SHP77 treated with DMSO at 0.1 percent for 48 hours (cell line): Measurements from ENCODE around the gene NELL1.

Experiments used
- DNase-seq: peaks from one replicate; lab custom pipeline; 2025; lab: John Stamatoyannopoulos, UW

Gene NELL1

DNA sequence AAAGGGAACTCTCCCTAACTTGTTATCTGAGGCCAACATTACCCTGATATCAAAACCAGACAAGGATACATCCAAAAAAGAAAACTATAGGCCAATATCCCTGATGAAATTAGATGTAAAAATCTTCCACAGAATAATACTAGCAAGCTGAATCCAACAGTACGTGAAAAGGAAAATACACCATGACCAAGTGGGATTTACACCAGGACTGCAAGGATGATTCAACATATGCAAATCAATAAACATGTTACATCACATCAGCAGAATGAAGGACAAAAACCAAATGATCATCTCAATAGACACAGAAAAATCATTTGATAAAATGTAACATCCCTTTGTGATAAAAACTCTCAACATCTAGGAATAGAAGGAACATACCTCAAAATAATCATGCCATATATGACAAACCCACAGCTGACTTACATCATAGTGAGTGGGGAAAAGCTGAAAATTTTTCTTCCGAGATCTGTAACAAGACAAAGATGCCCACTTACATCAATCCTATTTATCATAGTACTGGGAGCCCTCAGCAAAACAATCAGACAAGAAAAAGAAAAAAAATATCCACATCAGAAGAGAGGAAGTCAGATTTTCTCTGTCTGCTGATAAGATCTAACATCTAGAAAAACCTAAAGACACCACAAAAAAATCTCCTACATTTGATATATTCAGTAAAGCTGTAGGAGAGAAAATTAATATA is 820.2 kb downstream of the NELL1 start:
- no peak for DNase-seq

DNA sequence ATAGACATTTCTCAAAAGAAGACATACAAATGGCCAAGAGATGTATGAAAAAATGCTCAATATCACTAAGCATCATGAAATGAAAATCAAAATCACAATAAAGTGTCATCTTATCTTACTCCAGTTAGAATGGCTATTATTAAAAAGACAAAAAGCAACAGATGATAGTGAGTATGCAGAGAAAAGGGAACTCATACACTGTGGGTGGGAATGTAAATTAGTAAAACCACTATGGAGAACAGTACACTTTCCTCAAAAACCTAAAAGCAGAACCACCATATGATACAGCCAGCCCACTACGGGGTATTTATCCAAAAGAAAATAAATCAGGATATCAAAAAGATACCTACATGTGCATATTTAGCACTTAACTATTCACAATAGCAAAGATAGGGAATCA is 823.5 kb downstream of the NELL1 start:
- DNase-seq = no peak

DNA sequence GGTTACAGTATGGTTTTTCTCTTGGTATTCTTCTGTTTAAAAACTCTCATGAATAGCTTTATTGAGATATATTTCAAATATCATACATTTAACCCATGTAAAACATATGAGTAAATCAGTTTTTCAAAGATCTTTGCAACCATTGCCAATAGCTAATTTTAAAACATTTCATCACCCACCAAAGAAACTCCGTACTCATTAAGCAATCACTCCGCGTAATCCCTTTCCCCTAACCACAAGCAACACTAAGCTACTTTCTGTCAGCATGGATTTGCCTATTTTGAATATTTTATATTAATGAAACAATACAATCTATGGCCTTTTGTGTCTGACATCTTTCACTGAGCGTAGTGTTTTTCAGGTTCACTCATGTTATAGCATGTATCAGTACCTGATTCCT is 825.6 kb downstream of the NELL1 start:
- no peak for DNase-seq

DNA sequence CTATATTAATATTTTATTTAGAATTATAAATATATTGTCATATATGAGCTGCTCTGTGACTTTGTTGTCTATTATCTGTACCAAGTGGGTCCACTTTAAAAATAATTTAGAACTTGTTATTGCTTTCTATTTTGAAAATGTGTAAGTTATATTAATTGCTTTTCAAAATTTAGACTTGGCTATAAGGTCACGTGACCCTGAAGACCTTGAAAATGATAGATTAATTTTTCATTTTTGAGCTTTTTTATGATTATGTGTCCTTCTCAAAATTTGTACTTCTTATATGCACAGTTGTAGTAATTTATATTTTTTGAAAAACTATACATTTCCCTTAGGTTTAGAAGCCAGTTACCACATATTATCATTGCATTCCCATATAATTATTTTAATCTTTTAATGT is 826.5 kb downstream of the NELL1 start:
- no peak for DNase-seq

DNA sequence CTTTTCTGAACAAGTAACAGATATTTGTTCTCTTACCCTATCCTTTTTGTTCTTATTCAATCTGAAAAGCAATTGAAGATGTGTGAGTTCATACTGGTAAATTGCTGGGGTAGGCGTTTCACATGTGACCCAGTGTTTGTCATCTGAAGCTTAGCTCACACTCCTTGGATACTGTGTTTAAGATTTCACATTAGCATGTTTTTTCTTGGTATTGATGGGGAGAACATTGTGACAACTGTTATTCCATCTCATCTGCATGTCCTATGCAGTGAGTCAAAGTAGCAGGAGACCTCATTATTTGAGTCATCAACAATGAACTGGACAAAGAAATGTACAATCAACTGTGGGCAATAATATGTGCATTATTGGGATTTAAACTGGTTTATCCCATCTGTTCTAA is 831.9 kb downstream of the NELL1 start:
- DNase-seq = no peak

DNA sequence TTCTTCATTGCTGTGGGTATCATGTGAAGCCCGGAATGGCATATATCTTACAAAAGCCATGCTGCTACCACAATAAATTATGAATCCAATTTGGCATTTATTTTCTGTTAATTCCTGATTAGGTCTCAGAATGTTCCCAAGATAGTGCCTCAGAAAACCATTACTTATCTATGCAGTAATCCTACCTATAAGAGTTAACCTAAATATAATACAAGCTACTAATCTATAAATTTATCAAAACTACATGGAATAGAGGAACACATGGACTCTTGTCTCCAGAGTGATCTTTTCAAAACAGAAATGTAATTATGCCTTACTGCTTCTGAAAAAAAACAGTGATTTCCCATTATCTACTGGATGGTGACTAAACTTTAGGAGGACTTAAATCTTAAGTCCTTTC is 835.7 kb downstream of the NELL1 start:
- no peak for DNase-seq

DNA sequence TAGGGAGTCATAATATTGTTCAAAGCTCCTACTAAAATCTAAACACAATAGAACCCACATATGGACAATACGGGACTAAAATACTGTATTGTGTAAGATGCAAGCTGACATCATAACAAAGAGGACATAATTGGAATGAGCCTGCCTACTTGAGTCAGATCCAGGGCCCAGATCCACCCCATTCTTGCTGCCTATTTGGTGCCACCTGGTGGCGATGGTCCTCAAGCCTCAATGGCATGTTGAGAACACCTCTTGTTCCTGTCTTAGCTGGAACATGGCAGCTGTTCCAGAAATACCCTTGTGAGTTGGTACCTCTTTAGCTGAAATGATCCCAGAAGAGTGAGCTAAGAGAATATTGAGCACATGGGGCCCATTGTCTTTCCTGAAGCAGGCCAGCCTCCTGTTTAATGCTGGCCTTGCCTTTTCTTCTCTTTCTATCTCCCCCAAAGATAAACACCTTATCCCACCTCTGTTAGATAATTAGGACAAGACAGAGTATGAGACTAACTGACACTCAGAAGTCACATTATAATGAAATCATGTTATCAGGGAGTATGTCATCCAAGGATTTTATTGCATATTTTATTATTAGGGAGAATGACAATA is 842.6 kb downstream of the NELL1 start:
- DNase-seq = peak; percentile 15

DNA sequence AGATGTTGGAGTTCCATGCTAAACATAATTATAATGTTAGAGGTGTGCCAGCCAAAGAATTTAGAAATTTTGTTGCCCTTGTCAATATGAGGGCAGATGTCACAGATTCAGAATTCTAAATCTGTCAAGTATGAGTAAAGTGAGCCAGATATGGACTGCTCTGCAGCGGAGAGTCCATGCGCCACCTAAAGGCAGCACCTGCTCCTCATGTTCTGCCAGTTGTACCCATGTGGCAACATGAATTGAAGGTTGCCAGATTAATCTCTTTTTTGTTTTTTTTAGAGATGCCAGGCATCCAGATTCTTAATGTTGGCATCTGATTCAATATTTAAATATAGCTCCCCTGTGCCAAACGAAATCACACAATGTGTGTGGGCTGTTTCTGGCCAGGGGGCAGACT is 844.9 kb downstream of the NELL1 start:
- no peak for DNase-seq

DNA sequence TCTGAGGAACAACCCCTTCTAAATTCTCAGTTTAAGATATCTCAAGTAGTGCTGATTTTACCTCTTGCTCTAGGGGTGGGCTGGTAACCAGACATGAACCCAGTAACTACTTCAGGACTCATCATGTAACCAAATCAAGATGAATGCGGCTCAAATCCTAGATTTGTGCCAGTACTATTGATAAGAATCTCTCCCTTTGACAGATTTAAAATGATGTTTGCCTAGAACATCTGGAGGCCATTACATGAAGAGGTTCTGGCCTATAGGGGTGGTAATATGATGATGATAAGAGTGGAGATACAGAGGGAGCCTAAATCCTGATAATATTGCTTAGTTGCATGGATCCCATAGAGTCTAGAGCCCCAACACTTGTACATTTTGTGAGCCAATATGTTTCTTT is 850.9 kb downstream of the NELL1 start:
- DNase-seq = no peak

DNA sequence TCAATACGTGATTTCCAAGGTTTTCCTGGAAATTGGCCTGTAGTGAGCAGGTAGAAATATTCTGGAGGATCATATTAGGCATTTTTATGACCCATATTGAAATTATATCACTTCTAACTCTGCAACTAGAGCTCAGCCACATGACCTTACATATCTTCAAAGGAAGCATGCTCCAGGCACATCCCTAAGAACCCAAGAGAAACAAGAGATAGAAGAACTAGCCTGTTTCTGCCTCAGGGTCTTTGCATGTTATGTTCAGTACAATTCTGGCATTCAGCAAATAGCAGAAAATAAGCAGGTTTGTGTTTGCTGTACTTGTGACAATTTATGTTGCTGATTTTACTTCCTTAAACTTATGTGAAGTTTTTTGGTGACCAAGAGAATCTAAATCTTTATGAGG is 859.8 kb downstream of the NELL1 start:
- no peak for DNase-seq

DNA sequence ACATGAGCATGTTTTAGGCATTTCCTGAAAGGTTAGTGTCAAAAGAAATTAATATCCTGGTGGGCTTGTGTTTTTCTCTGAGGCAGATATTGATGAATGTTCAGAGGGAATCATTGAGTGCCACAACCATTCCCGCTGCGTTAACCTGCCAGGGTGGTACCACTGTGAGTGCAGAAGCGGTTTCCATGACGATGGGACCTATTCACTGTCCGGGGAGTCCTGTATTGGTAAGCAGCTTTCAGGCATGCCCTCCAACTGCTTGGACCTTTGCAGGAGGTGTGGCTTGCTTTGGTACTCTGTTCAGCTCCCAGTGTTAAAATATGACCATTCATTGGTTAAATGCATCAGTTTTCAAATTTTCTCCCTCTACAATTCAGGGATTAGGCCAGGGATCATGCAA is 864.9 kb downstream of the NELL1 start:
- no peak for DNase-seq

DNA sequence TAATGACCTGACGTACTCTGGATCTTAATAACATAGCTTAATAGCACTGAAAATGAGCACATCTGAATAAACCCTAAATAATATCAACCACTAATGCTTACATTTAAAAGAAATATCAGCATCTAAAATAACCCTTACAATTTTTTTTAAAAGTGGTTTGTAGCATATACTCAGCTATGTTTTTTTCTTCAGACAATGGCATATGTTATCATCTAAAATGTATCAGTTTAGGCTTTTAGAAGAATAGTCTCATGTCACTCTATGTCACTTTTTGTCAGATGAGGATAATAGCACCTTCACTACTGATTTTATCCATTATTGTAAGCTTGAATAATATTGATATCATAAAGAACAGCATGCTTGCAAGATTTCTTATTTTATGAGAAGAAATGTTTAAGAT is 868.6 kb downstream of the NELL1 start:
- no peak for DNase-seq

DNA sequence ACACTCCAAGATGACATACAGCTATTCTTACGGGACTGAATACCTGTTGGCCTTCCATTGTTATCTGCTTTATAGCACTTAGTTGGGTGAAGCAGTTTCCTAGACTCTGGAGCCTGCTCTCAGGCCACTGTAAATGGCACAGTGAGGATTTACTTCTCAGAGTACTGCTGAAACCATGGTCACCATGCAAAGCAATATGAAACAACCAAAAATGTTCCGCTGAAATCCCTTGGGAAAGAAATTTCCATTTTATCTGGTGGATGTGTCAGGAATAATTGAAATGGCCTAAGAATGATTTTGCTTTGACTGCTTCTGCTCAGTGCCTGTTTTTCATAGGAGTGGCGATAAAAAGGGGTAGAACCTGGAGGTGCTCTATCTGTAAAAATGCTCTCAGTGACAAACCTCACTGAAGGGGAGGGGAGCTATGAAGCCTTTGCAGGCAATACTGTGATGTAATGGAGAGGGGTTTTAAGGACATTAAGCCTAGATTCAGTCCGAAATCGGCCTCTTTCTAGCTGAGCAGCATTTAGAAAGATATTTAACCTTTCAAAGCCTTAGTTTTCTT is 871.9 kb downstream of the NELL1 start:
- no peak for DNase-seq

DNA sequence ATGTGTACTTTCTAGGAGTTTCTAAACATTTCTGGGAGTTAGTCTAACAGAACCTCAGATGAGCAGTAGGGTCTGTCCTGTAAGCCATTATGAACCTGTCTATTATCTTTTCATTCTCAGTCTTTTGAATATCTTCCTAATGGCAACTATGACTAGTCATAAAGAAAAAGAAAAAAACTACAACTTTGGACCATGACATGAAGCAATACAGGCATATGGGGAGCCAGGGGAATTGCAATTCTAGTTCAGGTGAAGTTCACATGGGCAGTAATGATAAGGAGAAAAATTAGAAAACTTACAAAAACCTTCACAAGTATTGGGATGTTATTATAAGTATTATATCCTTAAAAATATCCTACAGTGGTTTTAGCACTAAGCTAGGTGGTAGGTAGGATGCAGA is 874.5 kb downstream of the NELL1 start:
- no peak for DNase-seq

DNA sequence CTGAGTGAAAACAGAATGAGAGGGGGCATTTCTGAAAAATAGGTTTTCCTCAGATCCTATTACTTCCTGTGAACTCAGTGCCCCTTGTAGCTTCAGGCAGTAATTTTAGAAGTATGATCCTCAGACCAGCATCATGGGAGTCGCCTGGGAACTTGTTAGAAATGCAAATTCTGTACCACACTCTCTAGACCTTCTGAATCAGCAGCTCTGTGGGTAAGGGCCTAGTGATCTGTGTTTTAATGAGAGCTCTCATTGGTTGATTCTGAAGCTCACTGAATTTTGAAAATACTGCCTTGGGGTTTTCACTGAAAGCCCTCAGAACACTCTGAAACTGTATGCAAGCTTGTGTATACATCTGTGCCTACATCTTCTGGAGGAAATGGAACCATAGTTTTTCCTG is 876.3 kb downstream of the NELL1 start:
- no peak for DNase-seq

DNA sequence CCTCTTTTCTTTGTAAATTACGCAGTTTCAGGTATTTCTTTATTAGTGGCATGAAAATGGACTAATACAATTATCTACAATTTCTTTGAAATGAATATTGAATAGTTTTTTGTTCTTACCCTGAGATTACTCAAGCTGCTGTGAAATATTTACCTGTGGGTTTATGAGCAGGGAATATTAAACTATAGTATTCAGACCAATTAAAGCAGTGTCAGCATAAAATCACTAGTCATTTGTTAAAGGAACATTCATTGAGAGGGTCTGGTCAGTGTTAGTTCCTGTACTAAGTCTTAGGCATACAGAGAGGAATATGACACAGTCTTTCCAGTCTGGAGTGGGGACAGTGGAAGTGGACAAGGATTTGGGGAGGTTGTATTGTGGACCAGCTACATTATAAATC is 877.3 kb downstream of the NELL1 start:
- DNase-seq = no peak

DNA sequence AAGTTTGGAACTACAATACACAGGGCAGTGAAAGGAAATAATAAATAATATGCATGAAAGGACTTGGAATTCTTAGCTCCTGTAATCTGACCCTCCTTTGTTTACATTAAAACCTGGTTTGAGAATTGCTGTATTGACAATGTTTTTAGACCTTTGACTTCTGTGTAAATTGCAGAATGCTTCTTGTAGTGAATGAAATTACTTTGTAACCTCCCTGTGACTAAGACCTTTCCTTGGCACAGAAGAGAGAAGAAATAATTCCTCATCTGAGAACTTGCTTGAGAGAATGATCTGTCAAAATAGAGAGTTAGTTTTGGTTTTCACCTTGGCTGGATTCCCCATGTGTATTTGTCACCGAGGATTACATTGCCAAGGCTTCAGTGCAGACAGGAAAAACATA is 883.5 kb downstream of the NELL1 start:
- no peak for DNase-seq

DNA sequence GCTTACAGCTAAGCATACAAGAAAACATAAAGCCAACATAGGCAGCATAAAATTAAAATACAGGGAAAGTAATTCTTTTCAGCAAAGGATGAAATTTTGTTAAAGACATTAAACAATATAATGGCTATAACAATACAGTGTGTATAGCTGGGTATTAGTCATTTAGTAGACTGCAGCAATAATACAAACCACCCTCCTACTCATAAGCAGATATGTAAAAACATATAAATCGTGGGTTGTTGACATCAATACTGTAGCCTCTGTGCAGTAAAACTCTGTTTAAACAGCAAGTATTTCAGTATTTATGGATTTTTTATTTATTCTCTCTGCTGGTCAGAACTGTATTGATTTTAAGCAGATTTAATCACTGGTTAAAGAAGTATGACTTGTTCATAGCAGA is 884.4 kb downstream of the NELL1 start:
- no peak for DNase-seq

DNA sequence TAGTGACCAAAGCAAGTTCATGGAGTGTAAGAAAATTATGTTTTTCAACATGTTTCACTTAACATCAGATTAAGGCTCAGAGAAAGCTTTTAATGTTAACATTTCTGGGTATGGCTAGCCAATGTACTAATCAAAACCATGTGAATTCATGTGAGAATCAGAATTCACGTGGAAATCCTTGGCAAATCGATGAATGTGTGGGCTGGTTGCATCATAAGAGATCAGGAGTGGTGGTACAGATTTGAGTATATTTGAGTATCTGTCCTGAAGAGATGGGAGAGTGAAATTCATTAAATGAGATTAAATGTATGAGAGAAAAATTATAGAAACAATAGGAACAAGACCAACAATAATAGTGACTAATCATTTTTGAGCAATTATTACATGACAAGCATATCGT is 884.9 kb downstream of the NELL1 start:
- no peak for DNase-seq

DNA sequence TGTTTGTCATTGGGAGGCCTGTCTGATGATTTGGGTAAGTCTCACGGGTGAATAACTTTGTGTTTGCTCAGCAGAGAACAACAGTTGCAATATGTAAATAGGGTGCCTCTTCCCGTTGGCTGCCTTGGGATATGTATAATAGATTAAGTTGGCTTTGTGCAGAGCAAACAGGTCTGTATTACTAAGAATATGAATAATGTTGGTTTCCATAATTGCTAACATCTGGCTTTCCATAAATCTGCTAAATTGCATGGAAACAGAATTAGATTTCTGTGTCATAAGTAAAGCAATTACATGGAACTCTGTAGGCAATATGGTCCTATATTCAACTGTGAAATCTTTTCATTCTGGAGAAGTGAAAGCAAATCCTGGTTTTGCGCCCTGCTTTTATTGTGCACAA is 887.5 kb downstream of the NELL1 start:
- DNase-seq = no peak

DNA sequence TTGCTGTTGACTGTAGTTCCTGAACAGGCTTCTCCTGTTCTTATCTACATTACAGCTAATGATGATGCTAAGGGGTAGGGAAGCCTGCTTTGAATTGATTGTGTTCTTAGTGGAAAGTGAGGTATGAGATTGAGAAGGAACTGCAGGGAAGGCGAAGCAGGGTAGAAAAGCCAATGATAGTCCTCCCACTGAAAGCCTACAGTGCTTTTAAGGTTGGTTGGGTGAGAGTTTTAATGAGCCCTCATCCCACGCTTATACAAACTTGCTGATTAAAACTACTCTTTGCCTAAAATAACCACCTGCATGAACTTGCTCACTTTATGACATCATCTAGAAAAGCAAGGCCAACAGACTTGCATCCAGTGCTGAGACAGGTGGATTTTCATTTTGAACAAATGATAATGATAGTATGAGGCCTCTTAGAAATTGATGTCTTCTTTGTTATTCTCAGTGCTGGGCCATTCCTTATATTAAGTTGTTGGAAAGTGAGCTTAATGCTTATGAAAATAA is 891.1 kb downstream of the NELL1 start:
- DNase-seq = no peak

DNA sequence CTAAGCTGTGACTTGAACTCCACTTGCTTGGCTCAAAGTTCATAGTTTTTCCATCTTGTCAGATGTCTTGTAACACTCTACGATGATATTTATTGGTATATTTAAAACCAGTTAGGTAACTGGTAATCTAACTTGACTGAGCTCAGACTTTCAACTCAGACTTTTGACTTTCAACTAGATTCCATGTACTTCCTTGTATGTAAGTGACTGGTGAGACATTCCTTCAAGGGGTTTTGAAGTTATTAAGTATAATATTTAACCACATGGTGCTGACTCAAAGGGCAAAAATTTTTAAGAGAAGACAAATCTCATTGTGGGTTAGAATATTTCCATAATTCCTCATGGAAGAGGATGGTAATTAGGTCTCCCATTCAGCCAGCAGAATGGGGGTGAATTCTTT is 892.2 kb downstream of the NELL1 start:
- DNase-seq = no peak

DNA sequence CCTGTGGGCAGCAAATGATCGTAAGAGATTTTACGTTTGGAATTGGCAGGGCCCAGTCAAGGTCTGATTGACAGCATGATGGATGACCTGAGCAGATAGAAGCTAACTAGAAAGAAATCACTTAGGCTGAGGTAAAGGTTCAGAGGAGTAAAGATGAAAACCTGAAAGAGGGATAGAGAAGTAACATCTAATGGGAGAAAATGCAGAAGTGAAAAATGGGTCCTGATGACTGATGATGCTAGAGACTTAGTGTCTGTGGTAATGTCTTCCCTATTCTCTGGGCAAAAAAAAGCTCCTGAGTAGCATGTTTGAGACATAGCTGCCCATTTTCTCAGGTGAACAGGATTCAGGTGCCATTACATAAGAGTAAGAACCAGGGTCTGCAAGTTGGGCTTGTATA is 894.7 kb downstream of the NELL1 start:
- no peak for DNase-seq
